Neural crest cell (in vitro differentiated cells): Measurements from ENCODE around the gene DTD2. TPM values are rescaled to one million over a fixed set of nuclear protein-coding genes. Genes with fewer than 3 reads are reported as not detected.
"Not testable (repeated sequence)": the region's sequence is repeated elsewhere in the genome, so short reads cannot be mapped to it uniquely, and the experiment has no call there.

Source experiments
- DNase-seq: peaks from one replicate; pipeline ENCODE4 v3.0.0; 2021; ENCODE audit warnings: low read depth, mixed read lengths, low spot score
- H3K27ac Mint-ChIP-seq: one replicate; pipeline ENCODE4 v1.8.0; 2021; ENCODE audit warnings: mild to moderate bottlenecking, mixed read lengths; ENCODE audit not compliant: unreplicated experiment
- H3K27me3 Mint-ChIP-seq: 2 replicates; pipeline ENCODE4 v1.8.0; 2021; ENCODE audit warnings: low read depth, mild to moderate bottlenecking, mixed read lengths
- H3K36me3 Mint-ChIP-seq: 2 replicates; pipeline ENCODE4 v1.8.0; 2021; ENCODE audit warnings: low read depth, mild to moderate bottlenecking, mixed read lengths
- H3K4me1 Mint-ChIP-seq: 2 replicates; pipeline ENCODE4 v1.8.0; 2021; ENCODE audit warnings: mixed read lengths
- H3K4me3 Mint-ChIP-seq: one replicate; pipeline ENCODE4 v1.8.0; 2021; ENCODE audit warnings: mild to moderate bottlenecking, mixed read lengths
- H3K9me3 Mint-ChIP-seq: 2 replicates; pipeline ENCODE4 v1.8.0; 2021; ENCODE audit warnings: mixed read lengths
- total RNA-seq: library from RNA; stranded (reverse); gene quantifications from 2 replicates; pipeline ENCODE4 v1.2.1, GENCODE V29; 2021
- TF ChIP-seq, protein P1 (sequence below): fragments of 200-600 bp; sonication (generic); conservative IDR thresholded peaks from 2 replicates; pipeline ENCODE4 v1.5.0; 2021; ENCODE audit warnings: antibody characterized with exemption, mild to moderate bottlenecking

Gene DTD2
- total RNA-seq, 1 donor from 2014 or later = 35.0 TPM

DNA sequence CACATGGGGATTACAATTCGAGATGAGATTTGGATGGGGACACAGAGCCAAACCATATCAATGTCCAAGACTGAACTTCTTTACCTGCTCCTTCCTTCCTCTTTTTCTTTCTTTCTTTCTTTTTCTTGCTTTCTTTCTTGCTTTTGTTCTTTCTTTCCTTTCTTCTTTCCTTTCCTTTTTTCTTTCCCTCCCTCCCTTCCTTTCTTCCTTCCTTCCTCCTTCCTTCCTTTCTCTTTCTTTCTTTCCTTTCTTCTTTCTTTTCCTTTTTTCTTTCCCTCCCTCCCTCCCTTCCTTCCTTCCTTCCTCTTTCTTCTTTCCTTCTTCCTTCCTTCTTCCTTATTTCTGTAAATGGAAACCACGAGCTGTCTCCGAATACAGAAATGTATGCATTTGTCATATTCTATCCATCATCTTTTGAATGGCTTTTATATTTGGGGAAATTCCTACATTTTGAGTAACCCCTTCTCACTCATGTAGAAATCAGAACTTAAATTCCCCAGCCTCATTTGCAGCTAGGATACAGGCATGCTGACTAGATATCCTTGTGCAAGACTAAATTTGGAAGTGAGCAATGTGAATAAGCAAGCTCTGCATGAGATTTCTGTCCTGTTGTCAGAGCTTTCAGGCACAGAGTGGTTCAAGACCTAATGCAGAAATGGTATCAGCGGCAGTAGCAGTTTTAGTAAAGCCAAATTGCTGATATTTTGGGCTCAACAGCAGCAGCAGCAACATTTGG, 19.0 kb upstream of the DTD2 start:
- H3K27me3 Mint-ChIP-seq = no peaks in the 10 kb centered on the region
- no peak overlapping the region for H3K4me3 Mint-ChIP-seq
- peaks cover 18% of the 10 kb centered on the region for H3K4me1 Mint-ChIP-seq
- peaks cover 3% of the 10 kb centered on the region for H3K36me3 Mint-ChIP-seq
- TF ChIP-seq, protein P1, sequence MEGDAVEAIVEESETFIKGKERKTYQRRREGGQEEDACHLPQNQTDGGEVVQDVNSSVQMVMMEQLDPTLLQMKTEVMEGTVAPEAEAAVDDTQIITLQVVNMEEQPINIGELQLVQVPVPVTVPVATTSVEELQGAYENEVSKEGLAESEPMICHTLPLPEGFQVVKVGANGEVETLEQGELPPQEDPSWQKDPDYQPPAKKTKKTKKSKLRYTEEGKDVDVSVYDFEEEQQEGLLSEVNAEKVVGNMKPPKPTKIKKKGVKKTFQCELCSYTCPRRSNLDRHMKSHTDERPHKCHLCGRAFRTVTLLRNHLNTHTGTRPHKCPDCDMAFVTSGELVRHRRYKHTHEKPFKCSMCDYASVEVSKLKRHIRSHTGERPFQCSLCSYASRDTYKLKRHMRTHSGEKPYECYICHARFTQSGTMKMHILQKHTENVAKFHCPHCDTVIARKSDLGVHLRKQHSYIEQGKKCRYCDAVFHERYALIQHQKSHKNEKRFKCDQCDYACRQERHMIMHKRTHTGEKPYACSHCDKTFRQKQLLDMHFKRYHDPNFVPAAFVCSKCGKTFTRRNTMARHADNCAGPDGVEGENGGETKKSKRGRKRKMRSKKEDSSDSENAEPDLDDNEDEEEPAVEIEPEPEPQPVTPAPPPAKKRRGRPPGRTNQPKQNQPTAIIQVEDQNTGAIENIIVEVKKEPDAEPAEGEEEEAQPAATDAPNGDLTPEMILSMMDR = no peak
- no peak for DNase-seq
- H3K9me3 Mint-ChIP-seq = peaks cover 11% of the 10 kb centered on the region
- H3K27ac Mint-ChIP-seq = no peak overlapping the region

DNA sequence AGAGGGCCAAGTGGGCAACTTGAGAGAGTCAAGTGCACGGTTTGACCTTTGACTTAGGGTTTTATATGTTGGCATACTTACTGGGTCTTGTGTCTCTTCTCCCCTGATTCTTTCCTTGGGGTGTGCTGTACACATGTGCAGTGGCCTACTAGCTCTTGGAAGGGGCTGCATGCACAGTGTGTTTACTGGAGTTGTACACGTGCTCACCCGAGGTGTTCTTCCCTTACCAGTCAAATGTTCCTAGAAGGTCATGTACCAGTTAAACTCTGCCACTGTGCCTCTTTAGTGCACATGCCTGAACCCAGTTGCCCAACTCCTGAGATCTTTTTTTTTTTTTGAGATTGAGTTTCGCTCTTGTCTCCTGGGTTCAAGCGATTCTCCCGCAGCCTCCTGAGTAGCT, 9.2 kb upstream of the DTD2 start:
- H3K4me1 Mint-ChIP-seq = peaks cover 6% of the 10 kb centered on the region

DNA sequence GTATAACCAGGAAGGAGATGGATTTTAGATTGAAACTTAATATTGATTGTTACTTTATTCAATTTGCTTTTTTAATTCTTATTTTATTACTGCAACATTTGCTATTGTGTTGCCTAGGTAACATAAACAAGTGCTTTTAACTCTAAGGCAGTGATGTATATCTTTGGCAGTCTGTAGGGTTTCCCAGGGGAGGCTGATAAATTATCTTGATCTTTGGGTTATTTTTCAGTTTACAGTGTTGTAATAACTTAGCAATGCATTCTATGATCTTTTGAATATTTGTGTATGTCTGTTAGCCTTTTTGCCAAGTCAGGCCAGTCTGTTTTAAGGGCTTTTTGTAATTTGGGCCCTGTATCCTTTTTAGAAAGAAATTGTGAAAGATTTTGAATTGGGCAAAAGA, 7.8 kb upstream of the DTD2 start:
- no peak for DNase-seq
- TF ChIP-seq, protein P1 = no peak
- Mint-ChIP-seq H3K36me3 (no peaks in the 10 kb centered on the region), H3K4me1 (peaks cover 8% of the 10 kb centered on the region), H3K27ac (no peak overlapping the region), H3K4me3 (no peak overlapping the region), H3K27me3 (no peaks in the 10 kb centered on the region), H3K9me3 (peaks cover 2% of the 10 kb centered on the region)

More for the DNA sequence above, 9.2 kb upstream of the DTD2 start:
- H3K27ac Mint-ChIP-seq = peak overlapping the region; percentile 92
- H3K27me3 Mint-ChIP-seq = no peaks in the 10 kb centered on the region
- H3K9me3 Mint-ChIP-seq = peaks cover 2% of the 10 kb centered on the region
- no peaks in the 10 kb centered on the region for H3K36me3 Mint-ChIP-seq
- H3K4me3 Mint-ChIP-seq = no peak overlapping the region
- TF ChIP-seq, protein P1 = no peak
- DNase-seq = no peak

DNA sequence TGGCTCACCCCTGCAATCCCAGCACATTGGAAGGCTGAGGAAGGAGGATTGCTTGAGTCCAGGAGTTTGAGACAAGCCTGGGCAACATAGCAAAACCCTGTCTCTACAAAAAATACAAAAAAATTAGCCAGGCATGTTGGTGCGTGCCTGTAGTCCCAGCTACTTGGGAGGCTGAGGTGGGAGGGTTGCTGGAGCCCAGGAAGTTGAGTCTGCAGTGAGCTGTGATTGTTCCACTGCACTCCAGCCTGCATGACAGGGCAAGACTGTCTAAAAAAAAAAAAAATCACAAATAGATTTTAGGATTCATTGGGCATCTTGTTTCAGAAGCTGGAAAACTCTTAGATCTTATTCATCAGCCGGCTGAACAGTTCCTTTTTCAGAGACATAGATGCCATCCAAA, 5.1 kb upstream of the DTD2 start:
- not testable (repeated sequence) for H3K9me3 Mint-ChIP-seq, H3K27ac Mint-ChIP-seq

DNA sequence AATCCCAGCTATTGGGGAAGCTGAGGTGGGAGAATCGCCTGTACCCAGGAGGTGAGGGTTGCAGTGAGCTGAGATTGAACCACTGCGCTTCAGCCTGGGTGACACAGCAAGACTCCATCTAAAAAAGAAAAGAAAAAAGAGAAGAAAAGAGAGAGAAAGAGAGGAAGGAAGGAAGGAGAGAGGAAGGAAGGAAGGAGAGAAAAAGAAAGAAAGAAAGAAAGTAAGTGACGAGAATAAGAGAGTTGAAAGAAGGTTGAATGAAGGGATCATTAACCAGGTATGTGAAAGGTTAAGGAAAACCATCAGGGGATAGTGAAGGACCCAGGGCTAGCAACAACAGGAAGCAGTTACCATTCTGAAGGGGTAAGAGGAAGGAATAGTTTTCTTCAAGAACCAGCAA, 4.2 kb upstream of the DTD2 start:
- Mint-ChIP-seq H3K9me3 (no peaks in the 10 kb centered on the region), H3K4me1 (peaks cover 34% of the 10 kb centered on the region), H3K27me3 (no peaks in the 10 kb centered on the region), H3K36me3 (no peaks in the 10 kb centered on the region), H3K27ac (no peak overlapping the region), H3K4me3 (no peak overlapping the region)
- TF ChIP-seq, protein P1 = no peak
- DNase-seq = no peak

More for the DNA sequence above, 5.1 kb upstream of the DTD2 start:
- H3K27me3 Mint-ChIP-seq, DNase-seq, H3K36me3 Mint-ChIP-seq, H3K4me3 Mint-ChIP-seq: not testable (repeated sequence)
- H3K4me1 Mint-ChIP-seq = peaks cover 26% of the 10 kb centered on the region
